ENCODE measurements around the gene UBQLN1.

GRCh38 chr9:83707768-83708514, at the start of gene UBQLN1:
- no peak for TF ChIP-seq EZH2 (IDR thresholded peaks at IDR 0.05; ENCODE audit: borderline replicate concordance, insufficient read depth, low read depth, low read length, poor library complexity, severe bottlenecking)
- TF ChIP-seq CTCF (IDR thresholded peaks at IDR 0.05) = no peak

Data from B cell (primary cell).